ENCODE measurements around the gene ARF5. TPM values are rescaled to one million over a fixed set of nuclear protein-coding genes. Genes with fewer than 3 reads are reported as not detected.

Gene ARF5
- total RNA-seq, 2 donors from 2014 or later, result 107 to 165 TPM

- TF ChIP-seq, protein P1, sequence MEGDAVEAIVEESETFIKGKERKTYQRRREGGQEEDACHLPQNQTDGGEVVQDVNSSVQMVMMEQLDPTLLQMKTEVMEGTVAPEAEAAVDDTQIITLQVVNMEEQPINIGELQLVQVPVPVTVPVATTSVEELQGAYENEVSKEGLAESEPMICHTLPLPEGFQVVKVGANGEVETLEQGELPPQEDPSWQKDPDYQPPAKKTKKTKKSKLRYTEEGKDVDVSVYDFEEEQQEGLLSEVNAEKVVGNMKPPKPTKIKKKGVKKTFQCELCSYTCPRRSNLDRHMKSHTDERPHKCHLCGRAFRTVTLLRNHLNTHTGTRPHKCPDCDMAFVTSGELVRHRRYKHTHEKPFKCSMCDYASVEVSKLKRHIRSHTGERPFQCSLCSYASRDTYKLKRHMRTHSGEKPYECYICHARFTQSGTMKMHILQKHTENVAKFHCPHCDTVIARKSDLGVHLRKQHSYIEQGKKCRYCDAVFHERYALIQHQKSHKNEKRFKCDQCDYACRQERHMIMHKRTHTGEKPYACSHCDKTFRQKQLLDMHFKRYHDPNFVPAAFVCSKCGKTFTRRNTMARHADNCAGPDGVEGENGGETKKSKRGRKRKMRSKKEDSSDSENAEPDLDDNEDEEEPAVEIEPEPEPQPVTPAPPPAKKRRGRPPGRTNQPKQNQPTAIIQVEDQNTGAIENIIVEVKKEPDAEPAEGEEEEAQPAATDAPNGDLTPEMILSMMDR (IDR thresholded peaks at IDR 0.05), result no peak
- H3K27ac ChIP-seq, result no peak overlapping the region
- no peaks in the 10 kb centered on the region for H3K36me3 ChIP-seq
- H3K4me3 ChIP-seq, result no peak overlapping the region
- H3K9me3 ChIP-seq, result no peaks in the 10 kb centered on the region
- no peaks in the 10 kb centered on the region for H3K27me3 ChIP-seq (replicated peaks; ENCODE audit: insufficient read depth)
- H3K4me1 ChIP-seq (ENCODE audit: control insufficient read depth in 1 of 2, low read depth in 2 of 2), result no peaks in the 10 kb centered on the region
- DNase-seq (ENCODE audit: low spot score) (no peak), ATAC-seq (ENCODE audit: insufficient number of reproducible peaks, low FRiP score, low read depth) (no peak)
These were observed 32.4 kb downstream of the ARF5 start for GRCh38 chr7:127620406-127621233.

DNA sequence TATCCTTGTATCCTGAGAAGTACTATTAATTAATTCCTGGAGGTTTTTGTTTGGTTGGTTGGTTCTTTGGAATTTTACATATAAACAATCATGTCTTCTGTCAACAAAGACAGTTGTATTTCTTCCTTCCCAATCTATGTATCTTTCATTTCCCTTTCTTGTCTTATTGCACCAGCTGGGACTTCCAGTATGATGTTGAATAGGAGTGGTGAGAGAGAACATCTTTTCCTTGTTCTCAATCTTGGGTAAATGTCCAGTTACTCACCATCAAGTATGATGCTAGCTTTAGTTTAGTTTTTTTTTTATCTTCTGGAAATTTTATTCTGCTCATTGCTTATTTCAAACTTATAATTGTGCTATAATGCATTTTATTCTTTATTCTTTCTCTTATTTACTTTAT, 37.1 kb downstream of the ARF5 start:
- no peak for DNase-seq (ENCODE audit: low spot score)
- Histone ChIP-seq H3K4me3 (no peak overlapping the region), H3K9me3 (no peaks in the 10 kb centered on the region), H3K27me3 (replicated peaks; ENCODE audit: insufficient read depth) (no peaks in the 10 kb centered on the region), H3K36me3 (no peaks in the 10 kb centered on the region), H3K27ac (no peak overlapping the region), H3K4me1 (ENCODE audit: control insufficient read depth in 1 of 2, low read depth in 2 of 2) (no peaks in the 10 kb centered on the region)
- TF ChIP-seq, protein P1 (IDR thresholded peaks at IDR 0.05), result no peak
- no peak for ATAC-seq (ENCODE audit: insufficient number of reproducible peaks, low FRiP score, low read depth)

DNA sequence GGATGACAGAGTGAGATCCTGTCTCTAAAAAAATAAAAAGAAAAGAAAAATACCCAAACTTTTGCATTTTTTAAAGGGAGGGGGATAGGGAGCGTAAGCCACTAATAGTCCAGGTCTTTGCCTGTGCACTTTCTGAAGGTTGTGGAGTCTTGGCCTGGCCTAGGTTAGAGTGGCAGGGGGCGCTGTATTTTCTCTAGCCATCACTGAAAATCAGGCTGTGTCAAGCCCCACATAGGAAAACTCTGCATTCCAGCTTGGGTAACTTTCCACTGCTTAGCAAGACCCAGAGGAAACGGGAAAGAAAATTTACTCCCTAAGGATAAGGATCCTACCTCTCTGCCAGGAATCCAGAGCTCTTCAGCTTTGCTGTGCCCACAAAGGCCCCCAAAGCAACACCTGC, 40.2 kb downstream of the ARF5 start:
- H3K27ac ChIP-seq, result no peak overlapping the region
- no peaks in the 10 kb centered on the region for H3K36me3 ChIP-seq
- H3K4me1 ChIP-seq (ENCODE audit: control insufficient read depth in 1 of 2, low read depth in 2 of 2), result peaks cover 6 to 17% of the 10 kb centered on the region in 2 donors
- no peaks in the 10 kb centered on the region for H3K27me3 ChIP-seq (replicated peaks; ENCODE audit: insufficient read depth)
- ATAC-seq (ENCODE audit: insufficient number of reproducible peaks, low FRiP score, low read depth) (no peak), DNase-seq (ENCODE audit: low spot score) (no peak)
- no peaks in the 10 kb centered on the region for H3K9me3 ChIP-seq
- TF ChIP-seq, protein P1 (IDR thresholded peaks at IDR 0.05), result no peak
- H3K4me3 ChIP-seq, result no peak overlapping the region

- Histone ChIP-seq H3K36me3 (no peaks in the 10 kb centered on the region), H3K27me3 (replicated peaks; ENCODE audit: insufficient read depth) (no peaks in the 10 kb centered on the region), H3K4me1 (ENCODE audit: control insufficient read depth in 1 of 2, low read depth in 2 of 2) (peaks cover 7 to 19% of the 10 kb centered on the region in 2 donors), H3K27ac (no peak overlapping the region), H3K4me3 (no peak overlapping the region), H3K9me3 (no peaks in the 10 kb centered on the region)
- TF ChIP-seq, protein P1 (IDR thresholded peaks at IDR 0.05), result no peak
- DNase-seq (ENCODE audit: low spot score) (no peak), ATAC-seq (ENCODE audit: insufficient number of reproducible peaks, low FRiP score, low read depth) (no peak)
These were observed 41.1 kb downstream of the ARF5 start for GRCh38 chr7:127629268-127629854.

DNA sequence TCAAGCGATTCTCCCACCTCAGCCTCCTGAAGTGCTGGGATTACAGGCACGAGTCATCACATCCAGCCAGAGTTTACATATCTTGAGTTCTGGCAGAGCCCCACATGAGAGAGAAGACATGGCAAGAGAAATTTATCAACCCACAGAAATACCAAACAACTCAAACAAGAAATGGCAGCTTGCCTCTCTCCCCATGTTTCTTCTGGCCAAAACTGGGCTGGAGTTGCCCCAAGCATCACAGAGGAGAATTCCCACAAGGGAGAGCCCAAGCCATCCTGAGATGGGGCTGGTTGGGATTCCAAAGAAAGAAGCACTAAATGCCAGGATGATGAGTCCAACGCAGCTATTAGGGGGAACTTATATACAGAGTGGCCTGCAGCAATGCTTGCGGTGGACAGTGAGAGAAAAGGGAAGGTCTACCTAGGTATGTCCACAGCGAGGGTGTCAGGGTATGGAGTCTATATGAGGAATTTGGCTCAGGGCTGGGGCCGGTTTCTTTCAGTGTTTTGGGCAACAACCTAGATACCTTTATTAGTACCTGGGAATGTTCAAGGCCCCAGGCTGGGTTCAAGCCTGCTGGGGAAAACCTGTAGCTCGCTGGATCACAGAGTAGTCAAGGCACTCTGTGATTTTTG, 44.2 kb downstream of the ARF5 start:
- Histone ChIP-seq H3K4me3 (no peak overlapping the region), H3K4me1 (ENCODE audit: control insufficient read depth in 1 of 2, low read depth in 2 of 2) (peaks cover 11 to 24% of the 10 kb centered on the region in 2 donors), H3K27me3 (replicated peaks; ENCODE audit: insufficient read depth) (no peaks in the 10 kb centered on the region), H3K36me3 (no peaks in the 10 kb centered on the region), H3K9me3 (no peaks in the 10 kb centered on the region), H3K27ac (no peak overlapping the region)
- no peak for DNase-seq (ENCODE audit: low spot score)
- TF ChIP-seq, protein P1 (IDR thresholded peaks at IDR 0.05), result no peak
- ATAC-seq (ENCODE audit: insufficient number of reproducible peaks, low FRiP score, low read depth), result no peak

Data from thoracic aorta (tissue), 2 donors.